H9 (cell line): Measurements from ENCODE around the gene TIPARP. TPM values are rescaled to one million over a fixed set of nuclear protein-coding genes. Genes with fewer than 3 reads are reported as not detected.

Experiments
- DNase-seq: peaks from one replicate; pipeline ENCODE4 v3.0.0-alpha.2; 2017
- H2AFZ ChIP-seq: one replicate; pipeline ENCODE4 v1.6.1; 2013; ENCODE audit warnings: mild to moderate bottlenecking, low read length, control low read depth, moderate library complexity
- H2AK5ac ChIP-seq: 2 replicates; pipeline ENCODE4 v1.6.1; 2013; ENCODE audit warnings: low read length, control low read depth, mixed read lengths; ENCODE audit not compliant: insufficient read length
- H2BK120ac ChIP-seq: one replicate; pipeline ENCODE4 v1.6.1; 2013; ENCODE audit warnings: low read depth, mild to moderate bottlenecking, low read length, control low read depth, inconsistent platforms; ENCODE audit not compliant: poor library complexity, severe bottlenecking
- H2BK12ac ChIP-seq: 2 replicates; pipeline ENCODE4 v1.6.1; 2013; ENCODE audit warnings: low read length, control low read depth, mixed read lengths, low read depth; ENCODE audit not compliant: insufficient read length
- H2BK15ac ChIP-seq: 2 replicates; pipeline ENCODE4 v1.6.1; 2013; ENCODE audit warnings: low read depth, low read length, control low read depth
- H2BK20ac ChIP-seq: one replicate; pipeline ENCODE4 v1.6.1; 2013; ENCODE audit warnings: low read depth, mild to moderate bottlenecking, low read length, control low read depth, inconsistent platforms; ENCODE audit not compliant: poor library complexity, severe bottlenecking
- H2BK5ac ChIP-seq: 2 replicates; pipeline ENCODE4 v1.6.1; 2013; ENCODE audit warnings: low read length, control low read depth, mixed read lengths; ENCODE audit not compliant: insufficient read length
- H3K14ac ChIP-seq: 2 replicates; pipeline ENCODE4 v1.6.1; 2013; ENCODE audit warnings: low read length, control low read depth; ENCODE audit not compliant: insufficient read depth
- H3K18ac ChIP-seq: 2 replicates; pipeline ENCODE4 v1.6.1; 2013; ENCODE audit warnings: low read depth, mild to moderate bottlenecking, mixed read lengths, low read length, control low read depth; ENCODE audit not compliant: insufficient read length
- H3K23ac ChIP-seq: 2 replicates; pipeline ENCODE4 v1.6.1; 2013; ENCODE audit warnings: low read length, control low read depth, mixed read lengths, low read depth; ENCODE audit not compliant: insufficient read length
- H3K23me2 ChIP-seq: 2 replicates; pipeline ENCODE4 v1.6.1; 2013; ENCODE audit warnings: low read depth, mild to moderate bottlenecking, mixed read lengths, low read length, control low read depth; ENCODE audit not compliant: insufficient read length, poor library complexity, severe bottlenecking
- H3K27ac ChIP-seq: 2 replicates; pipeline ENCODE4 v1.5.1; 2013; ENCODE audit warnings: low read length, control low read depth, mixed read lengths, low read depth; ENCODE audit not compliant: insufficient read length
- H3K27me3 ChIP-seq: 2 replicates; pipeline ENCODE4 v1.6.1; 2013; ENCODE audit warnings: low read length, control low read depth, inconsistent platforms; ENCODE audit not compliant: insufficient read depth
- H3K4ac ChIP-seq: 2 replicates; pipeline ENCODE4 v1.6.1; 2013; ENCODE audit warnings: low read depth, mild to moderate bottlenecking, control low read depth, inconsistent platforms, low read length, moderate library complexity
- H3K4me1 ChIP-seq: 2 replicates; pipeline ENCODE4 v1.6.1; 2013; ENCODE audit warnings: low read length, control low read depth, inconsistent platforms; ENCODE audit not compliant: insufficient read depth
- H3K4me2 ChIP-seq: 2 replicates; pipeline ENCODE4 v1.6.1; 2013; ENCODE audit warnings: low read length, control low read depth, mixed read lengths; ENCODE audit not compliant: insufficient read length, insufficient read depth
- H3K56ac ChIP-seq: 2 replicates; pipeline ENCODE4 v1.6.1; 2013; ENCODE audit warnings: low read depth, mild to moderate bottlenecking, mixed read lengths, low read length, control low read depth; ENCODE audit not compliant: insufficient read length
- H3K79me1 ChIP-seq: 2 replicates; pipeline ENCODE4 v1.6.1; 2013; ENCODE audit warnings: low read depth, mild to moderate bottlenecking, moderate library complexity, low read length, control low read depth, inconsistent platforms; ENCODE audit not compliant: insufficient read depth, poor library complexity, severe bottlenecking
- H3K79me2 ChIP-seq: 2 replicates; pipeline ENCODE4 v1.6.1; 2013; ENCODE audit warnings: low read length, control low read depth, inconsistent platforms; ENCODE audit not compliant: insufficient read depth
- H3K9ac ChIP-seq: 2 replicates; pipeline ENCODE4 v1.6.1; 2013; ENCODE audit warnings: low read length, control low read depth, mixed read lengths; ENCODE audit not compliant: insufficient read length; ENCODE audit errors: extremely low read depth
- H3K9me3 ChIP-seq: one replicate; pipeline ENCODE4 v1.6.1; 2013; ENCODE audit warnings: low read depth, low read length, inconsistent platforms; ENCODE audit not compliant: control insufficient read depth
- H3T11ph ChIP-seq: one replicate; pipeline ENCODE4 v1.6.1; 2013; ENCODE audit warnings: mild to moderate bottlenecking, low read length, control low read depth, inconsistent platforms
- H4K20me1 ChIP-seq: one replicate; pipeline ENCODE4 v1.6.1; 2013; ENCODE audit not compliant: control insufficient read depth, insufficient read length, insufficient read depth
- H4K5ac ChIP-seq: 2 replicates; pipeline ENCODE4 v1.6.1; 2013; ENCODE audit warnings: low read depth, mild to moderate bottlenecking, mixed read lengths, low read length, control low read depth; ENCODE audit not compliant: insufficient read length
- H4K8ac ChIP-seq: replicated peaks from 2 replicates; pipeline ENCODE4 v1.6.1; 2013; ENCODE audit warnings: low read length, control low read depth, mixed read lengths, low read depth; ENCODE audit not compliant: insufficient read length
- H4K91ac ChIP-seq: 2 replicates; pipeline ENCODE4 v1.6.1; 2013; ENCODE audit warnings: low read depth, mild to moderate bottlenecking, moderate library complexity, mixed read lengths, low read length, control low read depth; ENCODE audit not compliant: insufficient read length
- H3K27ac Mint-ChIP-seq, 3 experiments: 2 replicates in 2 of 3; 3 replicates in 1 of 3; pipeline ENCODE4 v1.8.0; 2020 to 2021; ENCODE audit warnings: mixed read lengths in 3 of 3, mild to moderate bottlenecking in 1 of 3, moderate library complexity in 1 of 3
- H3K27me3 Mint-ChIP-seq: 2 replicates; pipeline ENCODE4 v1.8.0; 2021; ENCODE audit warnings: low read depth, mild to moderate bottlenecking, moderate library complexity, mixed read lengths
- H3K36me3 Mint-ChIP-seq, 3 experiments: 2 replicates in 2 of 3; 3 replicates in 1 of 3; pipeline ENCODE4 v1.8.0; 2020 to 2021; ENCODE audit warnings: low read depth in 3 of 3, mixed read lengths in 3 of 3; ENCODE audit not compliant: insufficient read depth in 1 of 3
- H3K4me1 Mint-ChIP-seq, 2 experiments: 2 replicates each; pipeline ENCODE4 v1.8.0; 2020; ENCODE audit warnings: mixed read lengths in 2 of 2
- H3K4me3 Mint-ChIP-seq, 2 experiments: 2 replicates in 1 of 2; 3 replicates in 1 of 2; pipeline ENCODE4 v1.8.0; 2020 to 2021; ENCODE audit warnings: mild to moderate bottlenecking in 2 of 2, mixed read lengths in 2 of 2, moderate library complexity in 1 of 2
- H3K9me3 Mint-ChIP-seq, 2 experiments: 2 replicates in 1 of 2; 3 replicates in 1 of 2; pipeline ENCODE4 v1.8.0; 2020; ENCODE audit warnings: mild to moderate bottlenecking in 2 of 2, mixed read lengths in 2 of 2, moderate library complexity in 1 of 2
- total RNA-seq: library from RNA; stranded (reverse); gene quantifications from 2 replicates; pipeline ENCODE4 v1.2.1, GENCODE V29; 2021
- TF ChIP-seq, protein P1 (sequence below): fragments of 200-600 bp; sonication (generic); conservative IDR thresholded peaks from 3 replicates; pipeline ENCODE4 v1.8.0; 2021; ENCODE audit warnings: antibody characterized with exemption, mild to moderate bottlenecking

TIPARP gene
- total RNA-seq, 1 experiment from 2014 or later: 5.9 TPM

DNA sequence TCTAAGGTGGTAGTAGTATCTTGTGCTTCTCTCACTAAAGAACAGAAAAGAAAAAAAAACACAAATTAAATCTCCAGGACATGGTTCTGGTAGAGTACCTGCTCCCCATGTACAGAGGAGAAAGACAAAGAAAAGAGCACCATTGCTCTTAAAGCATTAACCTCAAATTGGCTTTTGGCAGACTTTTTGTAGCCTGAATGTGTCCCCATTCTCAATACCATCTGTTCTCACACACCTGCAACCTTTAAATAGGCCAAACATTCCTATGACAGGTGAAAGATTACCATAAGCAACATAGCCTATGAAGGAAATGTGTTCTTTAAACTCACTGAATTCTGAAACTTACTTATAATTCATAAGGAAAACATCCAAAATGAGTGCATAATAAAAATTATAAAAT is 68.0 kb downstream of the TIPARP start:
- Histone ChIP-seq H3K79me1 (no peaks in the 10 kb centered on the region), H3K9me3 (no peaks in the 10 kb centered on the region), H4K20me1 (no peaks in the 10 kb centered on the region), H3K14ac (no peak overlapping the region), H2AFZ (no peak overlapping the region), H3K23me2 (no peaks in the 10 kb centered on the region), H3K23ac (no peak overlapping the region), H3K27ac (no peak overlapping the region), H3K4me2 (no peak overlapping the region), H2BK12ac (no peak overlapping the region), H3K56ac (no peak overlapping the region), H2BK15ac (no peak overlapping the region), H3K4ac (no peak overlapping the region), H3K79me2 (no peaks in the 10 kb centered on the region), H3K4me1 (no peaks in the 10 kb centered on the region), H2BK120ac (no peak overlapping the region), H3K27me3 (no peaks in the 10 kb centered on the region), H3T11ph (no peak overlapping the region), H4K91ac (no peak overlapping the region), H4K8ac (no peak overlapping the region), H2BK5ac (no peak overlapping the region), H2BK20ac (no peak overlapping the region), H4K5ac (no peak overlapping the region), H3K9ac (no peak overlapping the region), H2AK5ac (no peak overlapping the region), H3K18ac (no peak overlapping the region)
- no peak overlapping the region; a peak in 1 of 7 replicates for H3K27ac Mint-ChIP-seq
- peaks cover 3 to 12% (median 7%) of the 10 kb centered on the region in 3 experiments; a peak in 6 of 7 replicates for H3K36me3 Mint-ChIP-seq
- peaks cover 6 to 9% of the 10 kb centered on the region in 2 experiments; a peak in 4 of 5 replicates for H3K9me3 Mint-ChIP-seq
- H3K4me3 Mint-ChIP-seq: no peak overlapping the region
- peaks cover 0 to 8% of the 10 kb centered on the region in 2 experiments for H3K4me1 Mint-ChIP-seq
- peaks cover 2% of the 10 kb centered on the region; the same call in 1 of the 2 replicates for H3K27me3 Mint-ChIP-seq
- TF ChIP-seq, protein P1, sequence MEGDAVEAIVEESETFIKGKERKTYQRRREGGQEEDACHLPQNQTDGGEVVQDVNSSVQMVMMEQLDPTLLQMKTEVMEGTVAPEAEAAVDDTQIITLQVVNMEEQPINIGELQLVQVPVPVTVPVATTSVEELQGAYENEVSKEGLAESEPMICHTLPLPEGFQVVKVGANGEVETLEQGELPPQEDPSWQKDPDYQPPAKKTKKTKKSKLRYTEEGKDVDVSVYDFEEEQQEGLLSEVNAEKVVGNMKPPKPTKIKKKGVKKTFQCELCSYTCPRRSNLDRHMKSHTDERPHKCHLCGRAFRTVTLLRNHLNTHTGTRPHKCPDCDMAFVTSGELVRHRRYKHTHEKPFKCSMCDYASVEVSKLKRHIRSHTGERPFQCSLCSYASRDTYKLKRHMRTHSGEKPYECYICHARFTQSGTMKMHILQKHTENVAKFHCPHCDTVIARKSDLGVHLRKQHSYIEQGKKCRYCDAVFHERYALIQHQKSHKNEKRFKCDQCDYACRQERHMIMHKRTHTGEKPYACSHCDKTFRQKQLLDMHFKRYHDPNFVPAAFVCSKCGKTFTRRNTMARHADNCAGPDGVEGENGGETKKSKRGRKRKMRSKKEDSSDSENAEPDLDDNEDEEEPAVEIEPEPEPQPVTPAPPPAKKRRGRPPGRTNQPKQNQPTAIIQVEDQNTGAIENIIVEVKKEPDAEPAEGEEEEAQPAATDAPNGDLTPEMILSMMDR: no peak
- DNase-seq: no peak
